GM21528 (cell line): ENCODE data around the gene INSM2.

Experiments used
- ATAC-seq: cut with Tn5 transposase; IDR thresholded peaks from one replicate; pipeline ENCODE4 v1.9.1; 2021; ENCODE audit warnings: mild to moderate bottlenecking, moderate library complexity; ENCODE audit not compliant: unreplicated experiment, low FRiP score

The INSM2 gene

DNA sequence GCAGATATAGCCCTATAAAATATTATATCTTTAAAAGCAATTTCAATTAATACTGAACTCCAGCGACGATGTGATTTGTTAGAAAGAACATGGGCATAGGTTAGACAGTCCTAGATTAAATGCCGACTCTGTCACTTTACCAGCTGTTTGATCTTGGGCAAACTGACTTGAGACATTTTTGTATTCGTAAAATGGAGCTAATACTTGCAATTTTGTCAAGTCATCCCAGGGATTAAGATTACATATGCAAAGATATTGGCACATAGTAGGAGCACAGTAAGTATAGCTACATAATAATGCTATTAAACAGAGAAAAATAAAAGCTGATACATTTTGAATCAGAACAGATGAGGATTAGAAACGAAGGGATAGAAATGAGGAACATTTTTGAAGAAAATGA is 9.0 kb downstream of the INSM2 start:
- ATAC-seq, result no peak

DNA sequence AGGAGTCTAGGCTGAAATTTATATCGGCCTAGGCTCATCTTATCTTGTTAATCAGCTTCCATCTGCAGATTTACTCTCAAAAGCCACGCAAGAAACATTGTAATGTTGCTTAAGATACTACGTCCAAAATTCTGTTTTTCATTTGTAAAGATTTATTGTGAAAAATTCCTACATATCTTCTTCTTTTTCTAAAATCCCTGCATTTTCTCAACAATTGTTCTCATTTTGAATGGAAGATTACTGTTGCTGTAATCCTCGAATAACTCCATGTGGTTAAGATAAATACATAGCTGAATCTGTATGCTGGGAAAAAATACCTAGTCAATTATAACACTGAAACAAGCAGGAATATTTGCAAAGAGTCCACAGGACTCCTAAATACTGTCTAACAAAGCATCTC is 15.6 kb downstream of the INSM2 start:
- ATAC-seq, result no peak

DNA sequence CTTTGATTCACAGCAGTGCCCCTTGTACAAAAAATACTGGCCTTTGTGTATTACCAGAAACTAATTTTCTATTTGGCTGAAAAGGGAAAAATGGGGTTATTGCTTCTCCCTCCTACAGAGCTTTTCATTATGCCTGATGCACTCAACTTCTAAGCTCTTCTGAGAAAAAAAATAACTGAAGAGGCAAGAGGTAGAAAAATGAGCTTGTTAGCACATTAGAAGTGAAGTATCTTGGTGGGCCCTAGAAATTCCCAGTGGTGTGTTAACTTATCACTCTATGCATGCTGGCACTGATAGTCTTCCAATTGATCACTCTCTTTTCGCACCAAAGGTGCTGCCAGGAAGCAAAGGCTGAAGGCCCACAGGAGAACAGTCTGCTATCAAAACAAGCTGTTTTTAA is 17.1 kb downstream of the INSM2 start:
- no peak for ATAC-seq

DNA sequence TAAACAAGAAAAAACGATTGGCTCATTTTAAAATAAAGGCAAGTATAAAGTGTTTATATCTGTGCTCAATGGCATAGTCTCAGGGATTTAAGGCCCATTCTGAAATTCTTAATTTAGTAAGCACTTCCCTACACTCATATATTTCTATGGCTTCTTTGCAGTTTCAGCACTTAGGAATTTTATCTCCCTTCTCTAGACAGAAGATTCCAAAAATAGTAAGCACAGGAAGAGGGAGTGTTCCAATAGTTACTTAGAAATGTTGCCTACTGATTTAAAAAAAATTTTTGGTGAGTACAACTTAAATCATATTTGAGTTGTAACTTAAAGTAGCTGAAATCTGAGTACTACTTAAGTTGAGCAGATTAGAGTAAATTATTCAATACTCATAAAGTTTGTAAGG is 19.8 kb downstream of the INSM2 start:
- no peak for ATAC-seq

DNA sequence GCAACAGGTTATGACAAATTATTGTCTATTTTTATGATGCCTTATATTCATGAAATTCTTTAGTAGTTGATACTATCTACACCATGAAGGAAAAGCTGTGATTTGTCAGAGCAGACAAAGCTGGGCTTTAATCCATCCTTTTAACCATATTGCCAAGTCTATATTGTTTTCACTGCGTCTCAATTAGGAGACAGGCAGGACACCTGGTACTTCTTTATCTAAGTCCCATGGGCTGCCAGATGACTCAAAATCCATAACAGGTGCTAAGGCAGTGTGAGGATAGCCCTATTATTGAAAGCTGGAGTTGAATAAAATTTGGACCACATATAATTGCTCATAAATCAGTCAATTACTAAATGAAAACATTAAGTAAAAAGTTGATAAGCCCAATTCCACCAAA is 22.6 kb downstream of the INSM2 start:
- no peak for ATAC-seq

DNA sequence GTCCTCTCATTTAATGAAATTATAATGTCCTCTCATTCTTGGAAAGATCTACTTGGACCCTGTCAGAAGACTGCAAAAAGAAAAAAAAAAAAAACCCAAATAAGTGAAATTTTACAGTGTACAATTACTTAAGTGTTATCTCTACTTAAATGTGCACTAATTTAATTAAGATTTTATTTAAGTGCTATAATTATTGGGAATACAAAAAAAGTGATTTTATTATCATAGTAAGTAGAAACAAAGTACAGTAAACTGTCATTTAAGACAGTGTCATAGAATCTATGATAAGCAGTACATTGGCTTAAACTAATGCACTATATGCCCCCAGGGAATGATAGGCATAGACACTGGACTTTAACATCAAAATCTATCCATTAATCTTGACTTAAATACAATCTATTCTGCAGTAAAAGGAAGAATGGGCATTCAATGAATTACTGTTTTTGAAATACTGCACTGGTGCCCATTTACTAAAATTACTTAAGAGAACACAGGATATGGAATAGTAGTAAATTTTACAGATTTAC is 23.3 kb downstream of the INSM2 start:
- no peak for ATAC-seq

DNA sequence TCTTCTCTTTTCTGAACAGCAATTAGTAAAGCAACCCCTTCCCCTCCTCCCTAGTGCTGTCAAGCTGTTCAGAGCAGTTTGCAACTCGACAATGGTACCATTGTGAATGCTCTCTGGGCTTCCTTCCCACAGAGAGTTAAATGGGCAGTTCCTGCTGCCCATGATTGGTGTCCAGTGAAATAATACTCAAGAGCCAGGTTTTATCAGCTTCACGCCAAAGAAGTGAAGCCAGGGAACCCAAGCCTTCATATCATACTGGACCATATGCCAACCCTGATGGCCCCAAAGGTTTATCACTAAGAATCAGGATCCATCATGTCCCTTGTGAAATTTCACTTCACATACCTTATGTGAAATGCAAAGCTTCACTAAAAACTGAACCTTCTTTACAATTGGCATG is 24.7 kb downstream of the INSM2 start:
- no peak for ATAC-seq

DNA sequence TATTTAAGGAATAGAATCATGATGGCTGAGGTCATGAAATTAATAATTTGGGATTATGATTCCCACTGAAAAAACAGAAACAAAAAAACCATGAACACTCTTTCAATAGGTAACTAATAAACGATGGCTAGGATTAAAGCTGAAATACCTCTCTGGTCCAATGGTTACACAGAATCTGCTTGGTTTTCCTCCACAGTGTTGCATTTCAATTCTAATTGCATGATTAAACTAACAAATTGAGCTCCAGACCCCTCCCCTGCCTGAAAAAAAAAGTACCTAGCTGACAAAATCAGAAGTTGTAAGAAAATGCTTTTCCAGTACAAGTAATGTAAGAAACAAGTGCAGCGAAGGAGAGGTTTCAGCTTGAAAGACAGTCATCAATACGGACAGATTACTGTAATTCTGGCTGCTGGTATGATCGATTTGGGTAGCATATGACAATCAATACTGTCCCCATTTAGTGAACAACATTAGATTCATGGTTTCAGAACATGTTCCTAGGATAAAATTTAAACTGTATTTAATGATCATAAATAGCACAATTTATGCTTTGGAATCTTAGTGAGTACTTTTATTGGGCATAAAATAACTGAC is 32.0 kb downstream of the INSM2 start:
- no peak for ATAC-seq

DNA sequence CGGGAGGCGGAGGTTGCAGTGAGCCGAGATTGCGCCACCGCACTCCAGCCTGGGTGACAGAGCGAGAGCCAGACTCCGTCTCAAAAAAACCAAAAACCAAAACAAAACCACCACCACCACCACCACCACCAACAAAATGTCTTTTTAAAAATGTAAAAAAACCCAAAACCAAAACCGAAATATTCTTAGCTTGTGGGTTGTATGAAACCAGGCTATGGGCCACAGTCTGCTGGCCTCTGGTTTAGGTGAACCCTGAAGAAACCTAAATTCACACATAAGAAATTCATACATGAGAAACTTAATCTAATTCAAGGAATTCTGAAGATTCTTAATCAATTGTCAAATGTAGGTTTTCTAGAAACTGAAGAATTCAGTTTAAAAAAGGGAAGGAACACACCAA is 37.6 kb downstream of the INSM2 start:
- no peak for ATAC-seq

DNA sequence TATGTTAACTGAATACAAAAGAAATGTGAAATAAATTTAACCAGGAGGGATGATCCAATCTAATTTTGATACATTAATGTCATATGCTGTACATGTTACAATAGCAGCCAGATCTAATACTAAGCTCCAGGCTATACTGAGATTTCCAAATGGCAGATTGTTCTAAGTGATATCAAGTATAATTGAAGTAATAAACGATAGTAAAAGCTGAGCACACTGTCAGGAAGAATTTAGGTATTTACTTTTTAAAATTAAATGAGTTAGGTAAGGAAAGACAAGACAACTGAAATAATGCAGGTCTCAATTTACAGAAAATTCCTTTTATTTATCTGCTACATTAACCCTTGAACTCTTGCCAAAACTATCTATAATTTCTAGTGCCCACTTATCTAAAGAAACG is 39.9 kb downstream of the INSM2 start:
- no peak for ATAC-seq

DNA sequence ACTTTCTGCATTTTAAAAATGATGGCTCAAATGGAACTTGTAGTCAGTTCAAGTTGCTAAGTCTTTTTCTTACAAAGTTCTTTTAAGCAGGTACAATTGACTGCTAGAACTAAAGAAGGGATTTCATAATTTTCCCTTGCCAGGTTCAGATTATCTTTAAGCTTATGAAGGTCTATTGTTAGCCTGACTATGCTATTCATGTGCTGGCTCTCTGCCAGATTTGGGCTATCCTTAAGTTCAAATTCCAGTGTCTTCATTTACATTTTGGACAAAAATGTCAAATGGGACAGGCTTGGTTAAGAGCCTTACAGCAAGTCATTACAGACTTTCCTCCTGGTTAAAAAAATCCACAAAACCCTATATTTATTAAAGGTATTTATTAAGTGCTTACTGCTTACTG is 42.3 kb downstream of the INSM2 start:
- ATAC-seq, result no peak

DNA sequence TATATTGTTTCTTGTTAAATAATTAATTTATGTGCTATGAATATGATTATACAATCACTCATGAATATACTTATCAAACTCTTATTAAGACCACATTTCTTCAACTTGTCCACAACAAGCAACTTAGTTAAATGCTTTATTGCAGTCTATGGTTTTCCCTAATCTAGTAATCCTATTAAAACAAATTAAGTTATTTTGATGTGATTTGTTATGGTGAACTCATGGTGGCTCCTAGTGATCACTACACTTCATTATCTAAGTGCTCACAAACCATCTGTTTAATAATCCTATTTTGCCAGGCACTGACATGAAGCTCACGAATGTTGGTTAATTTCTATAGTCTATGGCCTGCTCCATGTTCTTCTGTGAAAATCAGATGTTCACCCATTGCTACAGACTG is 42.9 kb downstream of the INSM2 start:
- no peak for ATAC-seq

DNA sequence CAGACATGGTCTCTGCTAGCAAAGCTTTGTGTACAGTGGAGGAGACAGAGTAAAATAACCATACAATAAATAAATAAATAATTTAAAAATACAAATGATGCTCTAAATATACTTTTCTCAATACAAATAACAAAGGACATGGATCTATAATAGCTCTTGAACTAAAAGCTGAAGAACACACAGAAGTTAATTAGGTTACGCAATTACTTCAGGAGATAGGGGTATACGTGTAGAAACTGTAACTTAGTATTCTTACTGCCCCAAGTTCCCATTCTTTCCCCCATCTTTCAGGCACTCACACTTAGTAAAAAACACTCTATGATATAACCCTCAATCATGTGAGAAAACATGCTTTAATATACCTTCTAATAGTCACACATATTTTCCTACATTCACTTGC is 44.2 kb downstream of the INSM2 start:
- ATAC-seq, result no peak

DNA sequence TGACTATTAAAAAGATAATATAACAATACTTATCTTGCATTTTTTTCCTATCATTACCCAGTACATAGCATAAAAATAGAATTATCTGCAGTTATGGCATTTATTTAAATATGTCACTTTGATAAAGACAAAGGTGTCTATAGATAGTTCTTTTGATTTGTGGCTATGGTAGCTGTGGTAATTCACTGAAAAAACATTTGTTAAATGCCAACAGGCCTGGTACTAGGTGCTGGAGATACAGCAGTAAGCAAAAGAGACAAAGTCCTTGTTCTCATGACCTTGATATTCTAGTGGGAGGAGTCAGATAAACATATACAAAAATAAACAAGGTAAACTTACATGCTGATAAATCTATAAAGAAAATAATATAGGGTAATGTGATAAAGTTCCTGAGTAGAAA is 44.7 kb downstream of the INSM2 start:
- no peak for ATAC-seq
